Endodermal cell (in vitro differentiated cells): Measurements from ENCODE around the gene SUPT3H. TPM values are rescaled to one million over a fixed set of nuclear protein-coding genes. Genes with fewer than 3 reads are reported as not detected.
"Not testable (repeated sequence)": the region's sequence is repeated elsewhere in the genome, so short reads cannot be mapped to it uniquely, and the experiment has no call there.

ENCODE experiments used
- DNase-seq: peaks from one replicate; pipeline ENCODE4 v3.0.0-alpha.2; 2017
- H3K27ac ChIP-seq: 2 replicates; pipeline ENCODE4 v1.5.1; 2013; ENCODE audit warnings: mild to moderate bottlenecking, low read depth, low read length, moderate library complexity
- H3K27me3 ChIP-seq: 2 replicates; pipeline ENCODE4 v1.6.1; 2013; ENCODE audit warnings: mild to moderate bottlenecking, low read length, moderate library complexity; ENCODE audit not compliant: insufficient read depth, control insufficient read depth, poor library complexity, severe bottlenecking
- H3K36me3 ChIP-seq: 2 replicates; pipeline ENCODE4 v1.7.0; 2013; ENCODE audit warnings: mild to moderate bottlenecking, low read length, moderate library complexity; ENCODE audit not compliant: control insufficient read depth, insufficient read depth
- H3K4me1 ChIP-seq: one replicate; pipeline ENCODE4 v1.7.0; 2013; ENCODE audit warnings: low read length; ENCODE audit not compliant: control insufficient read depth, insufficient read depth
- H3K4me3 ChIP-seq: 2 replicates; pipeline ENCODE4 v1.5.1; 2013; ENCODE audit warnings: mild to moderate bottlenecking, low read length, moderate library complexity
- H3K9ac ChIP-seq: 2 replicates; pipeline ENCODE4 v1.6.1; 2013; ENCODE audit warnings: mild to moderate bottlenecking, low read length, moderate library complexity; ENCODE audit not compliant: poor library complexity, severe bottlenecking; ENCODE audit errors: extremely low read depth
- H3K9me3 ChIP-seq: 2 replicates; pipeline ENCODE4 v1.6.1; 2013; ENCODE audit warnings: mild to moderate bottlenecking, low read length, moderate library complexity; ENCODE audit not compliant: control insufficient read depth
- H3K27ac Mint-ChIP-seq: 2 replicates; pipeline ENCODE4 v1.8.0; 2020; ENCODE audit warnings: mixed read lengths
- H3K27me3 Mint-ChIP-seq: 2 replicates; pipeline ENCODE4 v1.8.0; 2021; ENCODE audit warnings: mild to moderate bottlenecking, mixed read lengths; ENCODE audit not compliant: insufficient read depth
- H3K36me3 Mint-ChIP-seq: 2 replicates; pipeline ENCODE4 v1.8.0; 2020; ENCODE audit warnings: low read depth, mixed read lengths
- H3K4me1 Mint-ChIP-seq: 2 replicates; pipeline ENCODE4 v1.8.0; 2020; ENCODE audit warnings: mixed read lengths
- H3K4me3 Mint-ChIP-seq: 2 replicates; pipeline ENCODE4 v1.8.0; 2020; ENCODE audit warnings: mild to moderate bottlenecking, moderate library complexity, mixed read lengths
- H3K9me3 Mint-ChIP-seq: 2 replicates; pipeline ENCODE4 v1.8.0; 2020; ENCODE audit warnings: mild to moderate bottlenecking, mixed read lengths
- CTCF ChIP-seq: fragments of 200-600 bp; sonication (generic); conservative IDR thresholded peaks from 2 replicates; pipeline ENCODE4 v1.5.0; 2021; ENCODE audit warnings: antibody characterized with exemption, mild to moderate bottlenecking
- WGBS, 2 experiments: methylation state at CpG; one replicate each; pipeline versions ENCODE4 v1.1.5 to v1.1.7; 2013; ENCODE audit warnings: missing lambda C conversion rate in 2 of 2, mixed read lengths in 1 of 2; ENCODE audit not compliant: insufficient coverage in 1 of 2, insufficient read length in 1 of 2; 5-methylcytosine and 5-hydroxymethylcytosine counted together
- total RNA-seq, 2 donors: library from RNA; stranded (reverse); fragmentation: NEBNext Ultra II Directional in 1 of 2; extraction: Animal tissue kit (Norgen Biotek cat#: 25700) in 1 of 2; gene quantifications; 2 replicates in 1 of 2; 3 replicates in 1 of 2; pipeline ENCODE4 v1.2.1, GENCODE V29; 2021

Gene SUPT3H
- total RNA-seq, 2 donors from 2014 or later = 32.4 to 34.7 TPM

- Histone ChIP-seq H3K9ac (no peak overlapping the region), H3K27ac (no peak overlapping the region), H3K4me3 (no peak overlapping the region), H3K9me3 (peaks cover 51% of the 10 kb centered on the region), H3K27me3 (no peaks in the 10 kb centered on the region), H3K36me3 (peaks cover 9% of the 10 kb centered on the region), H3K4me1 (no peaks in the 10 kb centered on the region)
- H3K4me3 Mint-ChIP-seq = no peak overlapping the region
- DNase-seq = no peak
- TF ChIP-seq CTCF = no peak
- peaks cover 8% of the 10 kb centered on the region for H3K4me1 Mint-ChIP-seq
- H3K27ac Mint-ChIP-seq = no peak overlapping the region
- H3K36me3 Mint-ChIP-seq = peaks cover 56% of the 10 kb centered on the region
- WGBS, 2 experiments = 84% methylated on average over 1 of the region's 1 CpG; no CpG with 5 or more reads in 1 of the 2 experiments
- peaks cover 60% of the 10 kb centered on the region for H3K9me3 Mint-ChIP-seq
- no peaks in the 10 kb centered on the region for H3K27me3 Mint-ChIP-seq
Measured at GRCh38 chr6:45278367-45278766, 99.4 kb downstream of the SUPT3H start.

GRCh38 chr6:45277741-45278140, 100.0 kb downstream of the SUPT3H start:
- 85 to 96% methylated on average over 4 of the region's 4 CpGs for WGBS, 2 experiments
- H3K9me3 ChIP-seq = peaks cover 57% of the 10 kb centered on the region
- H3K27me3 Mint-ChIP-seq, H3K27me3 ChIP-seq, H3K9ac ChIP-seq, H3K4me3 Mint-ChIP-seq, H3K27ac Mint-ChIP-seq, H3K4me1 Mint-ChIP-seq, H3K4me1 ChIP-seq, DNase-seq, H3K27ac ChIP-seq: not testable (repeated sequence)
- H3K4me3 ChIP-seq = peak overlapping the region; percentile 33
- peaks cover 15% of the 10 kb centered on the region for H3K36me3 ChIP-seq
- H3K9me3 Mint-ChIP-seq = peaks cover 62% of the 10 kb centered on the region
- H3K36me3 Mint-ChIP-seq = peaks cover 62% of the 10 kb centered on the region

- peaks cover 62% of the 10 kb centered on the region for H3K9me3 Mint-ChIP-seq
- H3K36me3 Mint-ChIP-seq = peaks cover 63% of the 10 kb centered on the region
Measured at GRCh38 chr6:45275358-45275757, 102.4 kb downstream of the SUPT3H start.

More at GRCh38 chr6:45275358-45275757, 102.4 kb downstream of the SUPT3H start:
- Histone ChIP-seq H3K9me3 (peaks cover 63% of the 10 kb centered on the region), H3K4me3 (no peak overlapping the region), H3K4me1 (no peaks in the 10 kb centered on the region), H3K27ac (no peak overlapping the region), H3K9ac (no peak overlapping the region), H3K27me3 (no peaks in the 10 kb centered on the region), H3K36me3 (peaks cover 16% of the 10 kb centered on the region)
- Mint-ChIP-seq H3K27me3 (no peaks in the 10 kb centered on the region), H3K4me1 (peaks cover 8% of the 10 kb centered on the region), H3K27ac (no peak overlapping the region), H3K4me3 (no peak overlapping the region)
- no peak for DNase-seq
- no peak for TF ChIP-seq CTCF
- WGBS, 2 experiments = 97 to 100% methylated on average over 1 of the region's 1 CpG
